IPS DF 6.9 (cell line): Measurements from ENCODE around the gene VAT1.
"Not testable (repeated sequence)": the region's sequence is repeated elsewhere in the genome, so short reads cannot be mapped to it uniquely, and the experiment has no call there.

Source experiments
- DNase-seq: peaks from one replicate; pipeline ENCODE4 v3.0.0-alpha.2; 2013; ENCODE audit warnings: low read depth, low spot score
- H3K27ac ChIP-seq: one replicate; pipeline ENCODE4 v1.5.1; 2013; ENCODE audit warnings: low read length, control low read depth
- H3K27me3 ChIP-seq: 2 replicates; pipeline ENCODE4 v1.6.1; 2013; ENCODE audit warnings: mild to moderate bottlenecking, low read length; ENCODE audit not compliant: control insufficient read depth, insufficient read depth
- H3K36me3 ChIP-seq: 2 replicates; pipeline ENCODE4 v1.6.1; 2013; ENCODE audit warnings: low read length; ENCODE audit not compliant: control insufficient read depth, insufficient read depth
- H3K4me1 ChIP-seq: 2 replicates; pipeline ENCODE4 v1.6.1; 2013; ENCODE audit warnings: low read length; ENCODE audit not compliant: control insufficient read depth, insufficient read depth
- H3K4me3 ChIP-seq: 2 replicates; pipeline ENCODE4 v1.5.1; 2013; ENCODE audit warnings: mild to moderate bottlenecking, low read length
- H3K9me3 ChIP-seq: 2 replicates; pipeline ENCODE4 v1.6.1; 2013; ENCODE audit warnings: low read length, inconsistent platforms; ENCODE audit not compliant: control insufficient read depth, insufficient read depth
- WGBS: extraction: QIAGEN DNeasy Blood & Tissue Kit; methylation state at CpG from one replicate; pipeline ENCODE4 v1.1.7; 2013; ENCODE audit warnings: mixed read lengths, missing lambda C conversion rate; ENCODE audit not compliant: insufficient read length, insufficient coverage; 5-methylcytosine and 5-hydroxymethylcytosine counted together

VAT1 gene

DNA sequence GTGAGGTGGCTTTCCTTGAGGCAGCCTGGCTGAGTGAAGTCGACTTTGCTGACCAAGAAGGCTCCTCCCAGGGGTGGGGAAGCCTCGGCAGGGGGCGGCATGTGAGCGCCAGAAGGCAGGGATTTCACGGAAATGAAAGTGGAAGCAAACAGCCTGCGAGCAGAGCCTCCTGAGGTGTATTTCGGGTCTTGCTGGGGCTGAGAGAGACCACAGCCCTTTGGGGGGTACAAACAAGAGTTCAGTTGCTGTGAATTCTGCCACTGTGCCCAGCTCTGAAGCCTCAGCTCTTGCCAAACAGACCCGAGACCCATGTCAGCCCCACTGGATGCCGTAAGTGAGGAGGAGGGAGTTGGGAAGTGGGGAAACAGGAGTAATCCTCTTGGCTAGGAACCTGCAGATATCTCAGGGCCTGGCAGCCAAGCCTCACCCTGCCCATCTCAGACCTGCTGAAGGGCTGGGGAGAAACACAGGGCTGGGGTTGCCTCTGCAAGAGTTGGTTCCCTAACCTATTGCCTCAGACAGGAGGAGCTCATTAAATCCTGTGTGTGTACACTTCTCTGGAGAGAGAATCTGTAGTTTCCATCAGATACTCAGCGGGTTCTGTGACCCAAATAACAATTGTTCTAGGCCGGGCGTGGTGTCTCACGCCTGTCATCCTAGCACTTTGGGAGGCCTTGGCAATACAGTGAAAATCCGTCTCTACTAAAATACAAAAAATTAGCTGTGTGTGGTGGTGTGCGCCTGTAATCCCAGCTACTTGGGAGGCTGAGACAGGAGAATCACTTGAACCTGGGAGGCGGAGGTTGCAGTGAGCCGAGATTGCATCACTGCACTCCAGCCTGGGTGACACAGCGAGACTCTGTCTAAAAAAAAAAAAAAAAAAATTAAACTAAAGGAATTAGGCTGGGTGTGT lies 15.3 kb downstream of the VAT1 start, which contains the start of gene IFI35:
Gene IFI35 (plus strand): TSS at position 146 of the 913 bp plus-strand sequence. CDS start 164 bp downstream, at position 310.
- H3K9me3 ChIP-seq = no peaks in the 10 kb centered on the region
- H3K4me1 ChIP-seq = 0 out of 2 replicates have a peak, but pooled peaks cover 1% of the 10 kb centered on the region
- peaks cover 14% of the 10 kb centered on the region; the same call in 1 of the 2 replicates for H3K36me3 ChIP-seq
- no peak for DNase-seq
- no peaks in the 10 kb centered on the region for H3K27me3 ChIP-seq
- no peak within 1 kb of the TSS for H3K27ac ChIP-seq
- H3K4me3 ChIP-seq = peak within 1 kb of the TSS; percentile 4; the same call in 1 of the 2 replicates
- no CpG with 5 or more reads among the region's 18 CpGs for WGBS

DNA sequence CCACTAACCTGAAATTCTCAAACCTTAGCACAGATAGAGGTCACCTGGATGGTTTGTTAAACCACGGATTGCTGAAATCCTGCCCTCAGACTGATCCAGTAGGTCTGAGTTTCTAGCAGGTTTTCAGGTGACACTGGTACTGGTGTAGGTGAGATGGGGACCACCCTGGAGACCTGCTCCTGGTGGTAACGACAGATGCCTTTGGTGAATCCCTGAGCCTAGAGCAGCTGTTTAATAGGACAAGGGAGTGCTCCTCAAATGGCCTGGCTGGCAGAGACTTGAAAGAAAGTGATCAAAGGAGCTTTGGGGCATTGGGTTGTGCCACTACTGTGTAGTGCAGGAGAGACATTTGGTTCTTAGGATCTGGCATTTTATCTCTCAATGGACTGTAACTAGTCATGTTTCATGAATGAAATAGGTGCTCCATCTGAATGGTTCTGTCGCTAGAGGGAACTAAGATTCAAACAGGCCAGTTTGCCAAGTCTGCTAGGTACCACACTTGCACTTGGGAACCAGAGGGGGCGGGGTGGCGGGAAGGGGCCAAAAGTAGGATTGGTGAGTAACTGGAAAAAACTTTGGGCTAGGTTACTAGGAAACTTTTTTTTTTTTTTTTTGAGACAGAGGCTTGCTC lies 18.5 kb downstream of the VAT1 start:
- no peak for DNase-seq
- no CpG with 5 or more reads among the region's 5 CpGs for WGBS
- no peak overlapping the region for H3K4me3 ChIP-seq
- no peaks in the 10 kb centered on the region for H3K27me3 ChIP-seq
- no peak overlapping the region for H3K27ac ChIP-seq
- H3K9me3 ChIP-seq = no peaks in the 10 kb centered on the region
- peaks cover 30% of the 10 kb centered on the region for H3K36me3 ChIP-seq
- H3K4me1 ChIP-seq = 0 out of 2 replicates have a peak, but pooled peaks cover 3% of the 10 kb centered on the region

DNA sequence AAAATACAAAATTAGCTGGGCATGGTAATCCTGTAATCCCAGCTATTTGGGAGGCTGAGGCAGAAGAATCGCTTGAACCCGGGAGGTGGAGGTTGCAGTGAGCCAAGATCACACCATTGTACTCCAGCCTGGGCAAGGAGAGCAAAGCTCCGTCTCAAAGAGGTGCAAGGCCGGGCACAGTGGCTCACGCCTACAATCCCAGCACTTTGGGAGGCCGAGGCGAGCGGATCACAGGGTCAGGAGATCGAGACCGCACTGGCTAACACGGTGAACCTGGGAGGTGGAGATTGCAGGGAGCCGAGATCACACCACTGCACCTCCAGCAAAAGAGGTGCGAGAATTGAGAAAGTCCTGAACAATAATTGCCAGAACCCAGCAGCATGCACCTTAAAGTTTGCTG lies 21.3 kb downstream of the VAT1 start:
- H3K9me3 ChIP-seq, H3K27ac ChIP-seq, H3K27me3 ChIP-seq, H3K4me3 ChIP-seq, H3K4me1 ChIP-seq, DNase-seq: not testable (repeated sequence)
- H3K36me3 ChIP-seq = peaks cover 30% of the 10 kb centered on the region
- WGBS = no CpG with 5 or more reads among the region's 13 CpGs

DNA sequence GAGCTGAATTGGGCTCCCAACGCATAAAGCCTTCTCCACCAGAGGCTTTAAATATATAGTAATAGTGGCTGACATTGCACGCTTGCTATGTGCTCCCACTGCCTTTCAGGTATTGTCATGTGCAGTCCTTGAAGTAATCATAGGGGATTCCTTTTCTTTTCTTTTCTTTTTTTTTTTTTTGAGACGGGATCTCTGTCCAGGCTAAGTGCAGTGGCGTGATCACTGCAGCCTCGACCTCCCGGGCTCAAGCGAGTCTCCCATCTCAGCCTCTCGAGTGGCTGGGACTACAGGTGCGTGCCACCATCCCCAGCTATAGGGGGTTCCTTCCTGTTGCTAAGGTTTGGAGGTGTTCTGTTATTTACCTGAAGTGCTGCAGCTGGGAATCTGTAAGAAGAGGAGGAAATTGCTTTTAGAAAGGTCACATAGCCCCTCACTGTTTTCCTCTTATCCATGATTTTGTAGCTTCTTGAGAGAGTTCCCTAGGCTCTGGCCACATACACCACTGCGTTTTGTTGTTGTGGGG lies 23.1 kb downstream of the VAT1 start:
- no peak for DNase-seq
- no CpG with 5 or more reads among the region's 10 CpGs for WGBS
- 0 out of 2 replicates have a peak, but pooled peaks cover 1% of the 10 kb centered on the region for H3K4me1 ChIP-seq

DNA sequence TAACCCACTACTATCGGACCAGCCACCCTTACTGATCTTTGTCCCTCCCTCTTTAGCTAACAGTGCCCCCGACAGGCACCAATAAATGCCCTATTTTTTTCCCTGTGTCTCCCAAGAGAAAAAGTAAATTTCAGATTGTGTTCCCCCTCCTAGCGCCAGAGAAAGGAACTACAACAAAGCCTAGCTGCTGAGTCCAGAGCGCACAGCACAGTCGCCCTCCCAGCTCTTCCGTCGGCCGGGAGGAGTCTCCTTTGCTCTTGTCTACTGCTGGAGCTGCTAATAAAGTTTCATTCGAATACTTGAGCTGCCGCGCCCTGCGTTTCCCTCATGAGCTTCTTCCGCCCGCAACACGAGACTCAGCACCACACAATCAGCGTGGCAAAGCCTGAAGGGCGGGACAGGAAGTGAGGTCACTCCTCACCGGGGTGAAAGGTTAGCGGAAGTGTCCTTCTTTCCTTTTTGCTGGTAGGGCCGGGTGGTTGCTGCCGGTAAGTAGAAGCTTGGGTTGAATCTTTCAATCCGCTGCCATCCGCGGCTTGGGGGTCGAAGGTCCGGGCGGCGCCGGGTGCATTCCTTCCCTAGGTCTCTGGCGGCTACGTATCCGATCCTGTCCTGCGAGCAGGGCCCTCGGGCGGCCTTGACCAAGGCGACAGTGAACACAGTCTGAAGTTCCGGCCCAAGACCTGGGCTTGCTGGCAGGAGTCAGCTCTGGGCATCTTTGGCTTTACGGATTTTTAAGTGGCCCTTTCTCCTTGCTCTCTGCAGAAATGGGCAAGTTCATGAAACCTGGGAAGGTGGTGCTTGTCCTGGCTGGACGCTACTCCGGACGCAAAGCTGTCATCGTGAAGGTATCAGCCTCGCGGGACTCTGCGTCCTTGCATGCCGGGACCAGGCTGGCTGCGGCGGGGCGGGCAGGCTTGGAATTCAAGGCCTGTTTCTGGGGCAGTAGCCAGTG lies 23.9 kb downstream of the VAT1 start, which contains the start of gene RPL27:
Gene RPL27 (plus strand): TSS at position 436 of the 955 bp plus-strand sequence. CDS start 332 bp downstream, at position 768.
- Histone ChIP-seq H3K27ac (no peak within 1 kb of the TSS), H3K9me3 (no peaks in the 10 kb centered on the region), H3K4me3 (peak within 1 kb of the TSS; percentile 95), H3K4me1 (0 out of 2 replicates have a peak, but pooled peaks cover 1% of the 10 kb centered on the region), H3K36me3 (peaks cover 26% of the 10 kb centered on the region), H3K27me3 (no peaks in the 10 kb centered on the region)
- DNase-seq = peak; percentile 98
- no CpG with 5 or more reads among the region's 49 CpGs for WGBS

More for the DNA sequence above, 23.1 kb downstream of the VAT1 start:
- Histone ChIP-seq H3K27ac (no peak overlapping the region), H3K9me3 (no peaks in the 10 kb centered on the region), H3K27me3 (no peaks in the 10 kb centered on the region), H3K36me3 (peaks cover 30% of the 10 kb centered on the region), H3K4me3 (peak overlapping the region; percentile 95)

DNA sequence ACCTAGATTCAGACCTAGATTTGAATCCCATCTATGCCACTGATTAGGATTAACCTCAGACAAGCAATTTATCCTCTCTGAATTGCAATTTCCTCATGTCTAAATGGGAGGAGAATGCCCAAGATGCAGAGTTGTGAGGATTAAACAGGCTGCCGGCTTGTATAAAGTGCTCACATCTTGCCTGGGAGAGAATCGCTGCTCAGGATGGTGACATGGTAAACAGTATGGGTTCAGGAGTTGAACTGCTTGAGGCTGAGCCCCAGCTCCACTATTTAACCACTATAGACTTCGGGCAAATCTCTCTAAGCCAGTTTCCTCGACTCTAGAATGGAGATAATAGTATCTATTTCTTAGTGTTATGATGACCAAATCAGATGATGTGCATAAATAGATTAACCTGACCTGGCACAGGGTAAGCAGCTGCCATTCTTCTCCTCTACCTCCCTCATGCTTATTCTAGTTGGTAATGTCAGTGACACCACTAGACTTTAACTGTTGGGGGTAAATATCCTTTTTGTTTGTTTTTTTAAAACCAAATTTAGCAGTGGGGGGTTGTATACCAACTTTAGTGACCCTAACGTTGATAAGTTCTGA lies 24.7 kb downstream of the VAT1 start:
- no peak for DNase-seq
- H3K9me3 ChIP-seq = no peaks in the 10 kb centered on the region
- peak overlapping the region; percentile 11; the same call in 1 of the 2 replicates for H3K4me3 ChIP-seq
- 0 out of 2 replicates have a peak, but pooled peaks cover 1% of the 10 kb centered on the region for H3K4me1 ChIP-seq
- peaks cover 22% of the 10 kb centered on the region for H3K36me3 ChIP-seq
- no peaks in the 10 kb centered on the region for H3K27me3 ChIP-seq
- WGBS = no CpG with 5 or more reads among the region's 5 CpGs
- H3K27ac ChIP-seq = no peak overlapping the region

DNA sequence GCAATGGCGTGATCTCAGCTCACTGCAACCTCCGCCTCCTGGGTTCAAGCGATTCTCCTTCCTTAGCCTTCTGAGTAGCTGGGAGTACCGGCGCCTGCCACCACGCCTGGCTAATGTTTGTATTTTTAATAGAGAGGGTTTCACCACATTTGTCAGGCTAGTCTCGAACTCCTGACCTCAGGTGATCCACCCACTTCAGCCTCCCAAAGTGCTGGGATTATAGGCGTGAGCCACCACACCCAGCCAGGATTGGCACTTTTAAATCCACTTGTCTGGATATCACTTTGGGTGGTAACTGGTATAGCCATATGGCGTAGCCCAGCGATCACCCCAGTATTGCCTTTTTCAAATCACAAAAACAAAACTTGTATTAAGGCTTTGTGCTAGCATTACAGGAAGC lies 28.3 kb downstream of the VAT1 start:
- not testable (repeated sequence) for H3K4me3 ChIP-seq, H3K27ac ChIP-seq, H3K9me3 ChIP-seq, H3K4me1 ChIP-seq, DNase-seq, H3K27me3 ChIP-seq
- H3K36me3 ChIP-seq = peaks cover 26% of the 10 kb centered on the region
- no CpG with 5 or more reads among the region's 10 CpGs for WGBS

DNA sequence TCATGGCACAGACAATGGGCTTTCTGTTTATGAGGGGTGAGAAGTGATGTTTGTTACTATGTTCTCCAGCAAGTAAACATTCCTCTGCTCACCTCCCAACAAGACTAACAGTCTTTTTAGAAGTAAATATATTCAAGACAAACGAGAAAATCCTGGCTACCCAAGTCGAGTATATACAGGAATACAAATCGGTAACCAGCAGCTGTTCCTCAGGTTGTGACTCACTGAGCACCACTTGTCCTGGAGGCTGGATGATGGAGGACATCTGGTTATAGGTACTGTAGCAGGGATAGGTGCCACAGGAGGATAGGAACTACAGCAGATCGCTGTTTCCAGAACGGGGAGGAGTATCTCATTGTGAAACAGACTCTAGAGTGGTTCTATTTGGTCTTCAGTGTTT lies 29.3 kb downstream of the VAT1 start:
- DNase-seq = no peak
- no CpG with 5 or more reads among the region's 5 CpGs for WGBS
- Histone ChIP-seq H3K9me3 (no peaks in the 10 kb centered on the region), H3K4me1 (no peaks in the 10 kb centered on the region), H3K4me3 (no peak overlapping the region), H3K27ac (no peak overlapping the region), H3K36me3 (peaks cover 26% of the 10 kb centered on the region), H3K27me3 (no peaks in the 10 kb centered on the region)

DNA sequence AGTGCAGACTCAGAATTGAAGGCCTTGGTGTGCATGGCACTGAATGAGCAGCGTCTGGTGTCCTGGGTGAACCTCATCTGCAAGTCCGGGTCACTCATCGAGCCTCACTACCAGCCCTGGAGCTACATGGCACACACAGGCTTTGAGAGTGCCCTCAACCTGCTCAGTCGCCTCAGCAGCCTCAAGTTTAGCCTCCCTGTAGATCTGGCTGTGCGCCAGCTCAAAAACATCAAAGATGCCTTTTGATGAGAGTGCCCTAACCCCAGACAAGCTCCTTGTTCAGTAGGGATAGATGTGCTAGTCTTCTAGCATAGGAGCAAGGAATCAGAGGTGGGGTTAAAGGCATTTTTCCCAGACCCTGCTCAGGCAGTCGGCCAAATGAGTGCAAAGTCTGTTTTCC lies 30.7 kb downstream of the VAT1 start:
- Histone ChIP-seq H3K4me3 (no peak overlapping the region), H3K9me3 (no peaks in the 10 kb centered on the region), H3K27ac (no peak overlapping the region), H3K4me1 (no peaks in the 10 kb centered on the region), H3K27me3 (no peaks in the 10 kb centered on the region), H3K36me3 (peaks cover 29% of the 10 kb centered on the region)
- no CpG with 5 or more reads among the region's 6 CpGs for WGBS
- DNase-seq = no peak
